ENCODE data around the gene FGF7.
"Not testable (repeated sequence)": the region's sequence is repeated elsewhere in the genome, so short reads cannot be mapped to it uniquely, and the experiment has no call there.

FGF7 gene

DNA sequence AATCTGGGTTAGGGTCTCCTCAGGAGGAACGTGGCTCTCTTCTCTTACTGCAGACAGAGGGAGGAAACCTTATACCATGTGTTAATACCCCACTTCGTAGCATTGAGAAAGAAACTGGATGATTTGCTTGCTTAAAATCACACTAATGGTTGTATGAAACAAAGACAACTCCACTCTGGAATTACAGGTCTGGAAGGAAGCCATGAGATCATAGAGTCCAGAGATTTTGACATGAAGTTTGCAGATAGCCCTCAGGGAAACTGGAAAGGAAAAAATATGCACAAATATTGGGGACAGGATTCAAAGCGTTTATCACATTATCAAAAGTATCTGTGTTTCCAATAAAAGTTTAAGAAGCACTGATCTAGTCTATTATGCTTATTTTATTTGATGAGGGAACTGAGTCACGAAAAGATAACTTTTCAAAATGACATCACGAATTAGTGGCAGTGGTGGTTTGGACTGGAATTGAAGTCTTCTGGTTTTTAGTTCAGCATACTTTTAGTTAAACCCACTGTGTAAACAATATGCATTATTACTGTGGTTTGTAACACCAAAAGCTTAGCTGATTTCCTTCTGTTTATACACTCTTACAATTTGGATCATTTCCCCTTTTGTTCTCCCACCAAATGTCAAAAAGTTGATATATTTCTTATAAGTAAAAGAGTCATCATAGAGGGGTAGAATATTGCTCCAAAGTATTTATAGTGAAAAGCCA lies 16.8 kb downstream of the FGF7 start:
- DNase-seq (ENCODE audit: low read depth) = peak; percentile 49

- no peak for DNase-seq (ENCODE audit: low read depth)
Observed at GRCh38 chr15:49441356-49441755, 18.3 kb downstream of the FGF7 start.

DNA sequence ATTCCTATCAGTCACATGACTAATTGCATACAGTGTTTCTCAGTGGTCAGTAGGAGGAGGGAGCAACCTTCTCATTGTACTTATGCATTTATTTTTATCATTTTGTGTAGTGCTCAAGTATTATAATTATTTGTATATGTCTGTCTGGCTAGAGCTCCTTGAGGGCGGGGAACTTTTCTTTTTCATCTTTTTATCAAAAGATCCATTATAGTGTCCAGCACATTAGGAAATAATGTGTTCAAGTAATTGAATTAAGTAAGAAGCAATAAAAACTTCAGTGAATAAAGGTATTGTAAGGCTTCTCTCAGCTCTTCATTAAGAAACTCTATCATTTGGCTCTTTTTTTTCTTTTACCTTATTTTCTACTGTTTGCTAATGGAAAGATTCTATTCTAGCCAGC lies 18.8 kb downstream of the FGF7 start:
- DNase-seq (ENCODE audit: low read depth) = no peak

DNA sequence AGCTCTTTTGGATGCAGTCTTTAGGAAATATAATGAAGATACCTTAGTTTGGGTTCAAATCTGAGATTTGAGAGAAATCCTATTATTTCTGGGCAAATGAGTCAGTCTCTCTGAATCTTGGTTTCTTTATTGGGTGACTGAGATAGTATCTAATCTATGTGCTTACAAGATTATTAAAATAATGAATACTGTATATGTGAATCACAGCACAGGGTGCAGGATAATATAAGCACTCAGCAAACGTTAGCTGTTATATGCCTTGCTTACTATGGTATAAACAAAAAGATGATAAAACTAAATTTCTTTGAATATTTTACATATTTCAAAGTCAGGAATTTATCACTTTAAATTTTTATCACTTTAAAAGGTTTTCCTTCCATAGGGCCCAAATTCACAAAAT lies 29.6 kb downstream of the FGF7 start:
- no peak for DNase-seq (ENCODE audit: low read depth)

DNA sequence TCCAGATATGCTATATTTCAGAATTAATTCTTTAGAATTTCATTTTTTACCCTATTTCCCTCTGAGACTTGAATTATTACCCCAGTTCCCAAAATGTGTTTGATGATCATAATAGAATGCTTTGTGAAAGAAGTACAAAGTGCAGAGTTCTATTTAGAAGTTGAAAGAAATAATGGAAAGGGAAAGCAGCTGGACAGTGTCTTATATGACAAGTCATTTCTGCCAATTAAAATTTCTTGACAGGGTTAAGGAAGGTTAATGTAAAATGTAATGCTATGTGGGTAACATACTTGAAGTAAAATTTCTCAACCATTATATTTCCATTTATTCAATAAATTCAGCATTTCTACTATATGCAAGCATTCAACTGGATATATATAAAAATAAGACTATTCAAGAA lies 33.1 kb downstream of the FGF7 start:
- no peak for DNase-seq (ENCODE audit: low read depth)

DNA sequence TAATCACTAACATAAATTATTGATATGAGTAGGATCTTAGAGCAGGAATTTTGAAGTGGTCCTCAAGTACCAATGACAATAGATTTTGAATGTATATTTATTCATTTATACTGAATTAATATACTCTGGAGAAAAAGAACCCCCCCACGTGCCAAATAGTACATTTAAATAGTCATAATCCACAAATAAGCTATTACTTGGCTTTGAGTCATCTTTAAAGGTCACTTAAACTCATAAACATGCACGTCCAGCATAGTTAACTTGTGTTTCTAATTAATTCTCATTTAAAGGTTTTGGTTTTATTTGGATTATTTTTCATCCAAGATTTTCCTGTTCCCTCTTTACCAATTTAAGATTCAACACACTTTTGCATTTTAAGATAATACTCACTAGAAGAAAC lies 35.1 kb downstream of the FGF7 start:
- no peak for DNase-seq (ENCODE audit: low read depth)

GRCh38 chr15:49460411-49460941 lies 37.4 kb downstream of the FGF7 start:
- DNase-seq (ENCODE audit: low read depth) = no peak

GRCh38 chr15:49462232-49462844 lies 39.3 kb downstream of the FGF7 start:
- no peak for DNase-seq (ENCODE audit: low read depth)

- no peak for DNase-seq (ENCODE audit: low read depth)
Observed at GRCh38 chr15:49464522-49464921, 41.5 kb downstream of the FGF7 start.

DNA sequence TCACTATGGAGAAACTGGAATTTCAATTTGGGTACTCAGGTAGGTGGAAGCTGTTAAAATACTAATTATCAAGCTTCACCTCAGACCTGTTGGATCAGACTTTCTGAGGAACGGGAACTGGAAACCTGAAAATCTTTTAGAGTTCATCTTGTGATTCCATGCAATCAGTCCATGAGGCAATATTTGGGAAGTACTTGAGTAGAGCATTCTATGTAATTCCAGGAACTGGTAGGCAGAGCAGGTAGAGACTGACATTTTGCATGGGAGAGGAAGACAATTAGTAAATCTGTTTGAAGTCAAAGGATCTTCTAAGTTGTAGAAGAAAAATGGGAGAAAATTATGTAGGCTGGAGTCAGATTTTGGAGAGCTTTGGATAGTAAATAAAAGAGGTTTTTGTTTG lies 43.1 kb downstream of the FGF7 start:
- no peak for DNase-seq (ENCODE audit: low read depth)

DNA sequence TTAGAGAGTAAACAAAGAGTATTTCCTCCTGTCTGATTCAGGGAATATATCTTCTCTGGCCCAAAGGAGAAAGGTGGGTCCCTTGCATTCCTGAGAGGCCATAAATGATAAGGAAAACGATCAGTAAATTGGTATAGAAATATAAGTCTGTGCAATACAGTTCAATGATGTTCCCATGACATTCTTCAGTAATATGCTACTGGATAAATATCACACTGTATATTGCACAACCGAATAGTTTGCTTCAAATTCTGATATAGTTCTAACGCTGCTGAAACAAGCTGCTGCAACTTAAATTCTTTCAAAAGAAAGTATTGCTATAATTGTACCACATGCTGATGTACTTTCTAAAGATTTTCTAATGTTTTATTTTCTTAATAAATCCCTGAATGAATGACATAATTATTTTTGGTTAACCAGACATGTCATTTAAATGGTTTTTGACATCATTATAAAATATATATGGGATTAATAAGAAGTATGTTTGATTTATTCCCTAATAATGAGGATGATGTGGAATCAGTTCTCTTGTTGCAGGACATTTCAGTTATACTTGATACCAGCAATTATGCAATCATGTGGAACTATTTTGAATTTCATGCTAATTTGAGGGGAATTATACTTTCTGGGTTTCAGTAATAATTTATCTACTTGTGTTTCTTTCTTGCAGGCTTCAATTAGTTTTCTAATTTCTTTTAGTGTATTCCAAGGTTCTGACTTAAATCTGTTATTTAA lies 44.9 kb downstream of the FGF7 start:
- DNase-seq (ENCODE audit: low read depth) = peak; percentile 54

DNA sequence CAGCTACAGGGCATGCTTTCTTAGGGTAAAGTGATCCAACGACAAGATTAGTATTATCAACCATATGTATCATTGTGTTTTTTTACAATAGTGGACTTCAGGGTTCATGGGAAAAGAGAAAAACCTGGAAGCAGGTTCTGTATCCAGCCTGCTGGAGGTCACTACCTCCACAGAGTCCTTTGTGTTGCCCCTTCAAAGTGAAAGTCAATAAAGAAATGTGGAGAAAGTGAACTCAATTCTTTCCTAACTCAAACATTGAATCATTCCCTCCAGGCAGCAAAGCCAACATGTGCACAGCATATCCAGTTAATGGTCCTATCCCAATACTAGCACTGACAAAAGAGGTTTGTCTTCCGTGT lies 45.4 kb downstream of the FGF7 start:
- peak; percentile 49 for DNase-seq (ENCODE audit: low read depth)

- DNase-seq (ENCODE audit: low read depth) = not testable (repeated sequence)
Observed at GRCh38 chr15:49471248-49471647, 48.2 kb downstream of the FGF7 start.

DNA sequence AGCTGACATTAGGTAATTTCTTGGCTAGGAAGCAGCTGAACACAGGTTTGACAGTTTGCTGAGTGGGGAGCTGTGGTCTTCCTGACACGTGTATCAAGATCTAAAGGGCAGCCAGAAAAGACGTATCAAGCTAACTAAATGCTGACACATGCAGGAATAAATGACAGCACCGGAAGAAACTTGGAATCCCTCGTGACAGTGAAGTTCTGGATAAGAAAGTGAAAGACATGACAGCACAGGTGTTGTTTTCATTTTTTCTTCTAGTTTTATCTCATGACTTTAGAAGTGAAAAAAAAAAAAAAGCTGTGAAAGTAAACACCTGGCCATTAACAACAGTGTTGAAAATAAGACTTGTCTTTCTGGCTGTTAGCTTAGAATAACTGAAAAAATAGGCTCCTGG lies 48.7 kb downstream of the FGF7 start:
- no peak for DNase-seq (ENCODE audit: low read depth)

DNA sequence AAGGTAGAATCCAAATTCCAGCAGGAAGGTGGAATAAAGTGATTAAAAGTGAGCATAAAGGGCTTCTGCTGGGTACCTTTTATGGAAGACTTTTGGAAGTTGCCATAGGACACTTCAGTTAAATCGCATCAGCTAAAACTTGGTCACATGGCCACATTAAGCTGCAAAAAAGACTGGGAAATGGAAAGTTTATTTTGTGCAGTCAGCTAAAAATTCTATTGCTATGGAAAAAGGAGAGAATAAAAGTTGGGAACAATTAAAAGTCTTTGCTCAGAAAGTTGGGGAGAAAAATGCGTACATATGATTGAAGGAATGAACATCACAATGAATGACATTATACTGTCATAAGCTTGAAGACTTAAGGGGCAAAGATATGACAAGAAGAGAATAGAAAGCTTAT lies 49.3 kb downstream of the FGF7 start:
- no peak for DNase-seq (ENCODE audit: low read depth)

- peak; percentile 51 for DNase-seq (ENCODE audit: low read depth)
Observed at GRCh38 chr15:49473031-49473430, 50.0 kb downstream of the FGF7 start.

DNA sequence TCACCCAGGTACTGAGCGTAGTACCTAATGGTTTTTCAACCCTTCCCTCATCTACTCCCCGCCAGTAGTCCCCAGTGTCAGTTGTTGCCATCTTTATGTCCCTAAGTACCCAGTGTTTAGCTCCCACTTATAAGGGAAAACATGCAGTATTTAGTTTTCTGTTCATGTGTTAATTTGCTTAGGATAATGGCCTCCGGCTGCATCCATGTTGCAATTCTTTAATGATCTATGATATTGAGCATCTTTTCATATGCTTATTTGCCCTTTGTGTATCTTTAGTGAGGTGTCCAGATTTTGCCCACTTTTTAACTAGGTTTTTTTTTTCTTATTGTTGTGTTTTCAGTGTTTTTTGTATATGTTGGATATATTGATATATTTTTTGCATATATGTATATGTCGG lies 55.0 kb downstream of the FGF7 start:
- not testable (repeated sequence) for DNase-seq (ENCODE audit: low read depth)

DNA sequence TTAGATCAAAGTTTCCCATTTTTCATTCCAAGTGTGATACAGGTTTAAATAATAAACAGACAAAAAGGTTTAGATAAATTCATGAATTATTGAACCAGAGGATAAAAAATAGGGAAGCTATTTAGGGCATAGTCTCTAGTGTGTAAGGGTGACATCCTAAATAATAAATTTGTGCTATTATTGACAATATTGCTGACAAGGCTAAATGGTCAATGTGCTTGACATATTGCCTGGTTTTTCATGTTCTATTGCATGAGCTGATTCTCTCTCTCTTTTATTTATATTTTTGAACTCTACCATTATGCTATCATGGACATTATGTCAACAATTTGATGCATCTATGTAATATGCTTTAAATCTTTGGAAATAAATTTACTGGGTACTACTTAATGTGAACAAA lies 55.9 kb downstream of the FGF7 start:
- not testable (repeated sequence) for DNase-seq (ENCODE audit: low read depth)

DNA sequence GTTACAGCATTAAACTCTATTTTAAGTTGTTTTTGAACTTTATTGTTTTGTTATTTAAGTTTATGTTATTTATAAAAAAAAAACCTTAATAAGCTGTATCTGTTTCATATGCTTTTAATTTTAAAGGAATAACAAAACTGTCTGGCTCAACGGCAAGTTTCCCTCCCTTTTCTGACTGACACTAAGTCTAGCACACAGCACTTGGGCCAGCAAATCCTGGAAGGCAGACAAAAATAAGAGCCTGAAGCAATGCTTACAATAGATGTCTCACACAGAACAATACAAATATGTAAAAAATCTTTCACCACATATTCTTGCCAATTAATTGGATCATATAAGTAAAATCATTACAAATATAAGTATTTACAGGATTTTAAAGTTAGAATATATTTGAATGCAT lies 62.4 kb downstream of the FGF7 start:
- not testable (repeated sequence) for DNase-seq (ENCODE audit: low read depth)

GRCh38 chr15:49490966-49491365 lies 67.9 kb downstream of the FGF7 start:
- peak; percentile 63 for DNase-seq (ENCODE audit: low read depth)

DNA sequence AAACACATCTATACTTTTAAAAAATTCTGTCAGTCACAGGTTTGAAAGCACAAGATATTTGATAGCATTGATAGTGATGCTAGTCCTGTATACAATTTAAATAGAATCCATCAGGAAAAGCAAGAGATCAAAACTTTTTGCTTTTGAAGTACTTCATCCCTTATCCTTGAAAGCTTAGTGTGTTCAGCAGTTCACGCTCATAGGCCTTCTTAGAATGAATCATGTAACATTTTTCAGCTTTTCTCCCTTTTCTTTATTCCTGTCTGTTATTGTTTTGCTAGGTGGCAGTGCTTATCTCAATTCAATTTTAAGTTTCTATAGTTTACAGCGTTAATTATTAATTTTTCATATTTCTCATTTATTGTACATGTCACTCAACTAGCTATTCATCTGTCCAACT lies 69.1 kb downstream of the FGF7 start:
- DNase-seq (ENCODE audit: low read depth) = peak; percentile 58

GRCh38 chr15:49492830-49493229 lies 69.8 kb downstream of the FGF7 start:
- peak; percentile 95 for DNase-seq (ENCODE audit: low read depth)

- DNase-seq (ENCODE audit: low read depth) = peak; percentile 32
Observed at GRCh38 chr15:49494842-49495241, 71.8 kb downstream of the FGF7 start.

Measured in iris pigment epithelial cell (primary cell).